NCI-H1105 treated with DMSO at 0.1 percent for 48 hours (cell line): ENCODE measurements around the gene DTD1.
"Not testable (repeated sequence)": the region's sequence is repeated elsewhere in the genome, so short reads cannot be mapped to it uniquely, and the experiment has no call there.

Experiments used
- DNase-seq: peaks from one replicate; lab custom pipeline; 2025; lab: John Stamatoyannopoulos, UW

DTD1 gene

GRCh38 chr20:18739751-18740166 is 151.9 kb downstream of the DTD1 start:
- no peak for DNase-seq

GRCh38 chr20:18740726-18741125 is 152.9 kb downstream of the DTD1 start:
- DNase-seq, result no peak

GRCh38 chr20:18742841-18743240 is 155.0 kb downstream of the DTD1 start:
- no peak for DNase-seq

- no peak for DNase-seq
These were observed 156.0 kb downstream of the DTD1 start for GRCh38 chr20:18743665-18744440.

GRCh38 chr20:18747090-18747489 is 159.2 kb downstream of the DTD1 start:
- no peak for DNase-seq

GRCh38 chr20:18748987-18749386 is 161.1 kb downstream of the DTD1 start:
- DNase-seq, result peak; percentile 37

- DNase-seq, result no peak
These were observed 161.7 kb downstream of the DTD1 start for GRCh38 chr20:18749528-18749927.

GRCh38 chr20:18750735-18751134 is 162.9 kb downstream of the DTD1 start:
- DNase-seq, result peak; percentile 52

- DNase-seq, result no peak
These were observed 166.3 kb downstream of the DTD1 start for GRCh38 chr20:18754030-18754652.

- DNase-seq, result no peak
These were observed 166.8 kb downstream of the DTD1 start for GRCh38 chr20:18754653-18755045.

GRCh38 chr20:18760852-18761251 is 173.0 kb downstream of the DTD1 start:
- not testable (repeated sequence) for DNase-seq

GRCh38 chr20:18767676-18768075 is 179.8 kb downstream of the DTD1 start:
- no peak for DNase-seq

- no peak for DNase-seq
These were observed 185.7 kb downstream of the DTD1 start for GRCh38 chr20:18773566-18773965.

GRCh38 chr20:18774207-18774606 is 186.4 kb downstream of the DTD1 start:
- no peak for DNase-seq

- no peak for DNase-seq
These were observed 187.8 kb downstream of the DTD1 start for GRCh38 chr20:18775633-18776032.

GRCh38 chr20:18778690-18779392 is 191.0 kb downstream of the DTD1 start:
- DNase-seq, result no peak

GRCh38 chr20:18780385-18781130 is 192.7 kb downstream of the DTD1 start:
- DNase-seq, result no peak

GRCh38 chr20:18781509-18781908 is 193.7 kb downstream of the DTD1 start:
- no peak for DNase-seq

GRCh38 chr20:18783385-18783959 is 195.6 kb downstream of the DTD1 start:
- DNase-seq, result no peak

- DNase-seq, result not testable (repeated sequence)
These were observed 199.2 kb downstream of the DTD1 start for GRCh38 chr20:18787046-18787445.

GRCh38 chr20:18788021-18788420 is 200.2 kb downstream of the DTD1 start:
- DNase-seq, result no peak

- DNase-seq, result no peak
These were observed 202.9 kb downstream of the DTD1 start for GRCh38 chr20:18790787-18791186.
